Placental epithelial cell (primary cell): ENCODE results near the gene MYOM3. TPM values are rescaled to one million over a fixed set of nuclear protein-coding genes. Genes with fewer than 3 reads are reported as not detected.

Experiments
- total RNA-seq: library from RNA; depleted of rRNA; stranded (reverse); fragments of >200 nt; gene quantifications from 2 replicates; pipeline ENCODE4 v1.2.3, GENCODE V29; 2012

The MYOM3 gene
- total RNA-seq, result 0.79 and 1.4 TPM in 2 replicates

GRCh38 chr1:24111996-24112779, at the start of gene MYOM3:
TSS of gene MYOM3 (minus strand) at chr1:24112135. CDS start at chr1:24108636, 3,499 bp downstream.

DNA sequence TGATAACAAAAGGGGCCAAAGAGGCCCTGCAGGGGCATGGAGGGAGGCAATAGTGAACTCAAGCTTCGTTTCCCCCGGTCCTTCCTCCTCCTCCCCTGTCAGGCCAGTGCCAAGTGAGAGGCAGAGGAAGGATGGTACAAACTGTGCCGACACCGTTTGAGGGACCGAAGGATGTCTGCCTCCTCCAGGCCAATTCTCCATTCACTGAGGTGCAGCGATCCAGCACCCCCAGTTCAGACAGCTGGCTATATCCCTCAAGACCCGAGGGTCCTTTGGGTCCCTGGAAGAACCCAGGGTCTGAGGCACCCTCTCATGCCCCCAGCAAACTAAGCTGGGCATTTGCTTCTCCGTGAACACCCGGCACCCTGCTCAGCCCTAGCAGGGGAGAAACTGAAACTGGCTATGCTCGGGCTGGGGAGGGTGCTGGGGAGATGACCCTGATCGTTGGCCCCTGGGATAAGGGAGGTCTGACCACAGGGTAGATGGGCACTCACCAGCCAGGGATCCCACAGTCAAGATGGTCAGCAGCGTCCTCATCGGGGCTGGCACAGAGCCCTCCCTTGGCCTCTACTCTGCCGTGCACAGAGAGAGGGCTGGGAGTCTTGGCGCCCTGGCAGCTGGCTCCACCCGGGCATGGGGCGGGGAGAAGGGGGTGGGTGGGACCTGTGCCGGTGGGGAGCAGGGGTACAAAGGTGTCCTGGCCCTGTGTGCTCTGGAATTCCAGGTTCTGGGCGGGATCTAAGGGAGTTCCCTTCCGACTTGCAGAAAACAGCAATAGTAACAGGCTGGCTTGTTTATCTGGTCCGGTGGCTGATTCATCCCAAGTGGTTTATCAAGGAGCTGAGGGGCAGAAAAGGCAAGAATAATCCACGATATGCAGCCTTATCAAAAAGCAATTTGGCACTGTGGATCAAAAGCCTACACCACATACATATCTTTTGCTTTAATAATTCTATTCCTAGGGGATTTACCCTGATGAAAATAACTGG, 30.9 kb upstream of the MYOM3 start, which contains the start of gene IL22RA1:
Gene IL22RA1, minus strand, starts transcription at position 595 of the 989 bp plus-strand sequence. Its CDS starts 58 bp downstream, at position 537.

Other genes starting within 250 kb of the MYOM3 start
- gene FUCA1, start 243.8 kb downstream of the MYOM3 start, total RNA-seq, result 20.2 and 20.4 TPM in 2 replicates
- gene CNR2, start 198.8 kb downstream of the MYOM3 start, total RNA-seq, result not detected in 2 replicates
- 73.3 and 102 TPM in 2 replicates for gene PNRC2, start 152.3 kb downstream of the MYOM3 start, total RNA-seq
- gene SRSF10, start 131.8 kb downstream of the MYOM3 start, total RNA-seq, result 91.4 and 98.5 TPM in 2 replicates
- gene IL22RA1, start 31.0 kb upstream of the MYOM3 start, total RNA-seq, result 3.7 and 17.3 TPM in 2 replicates
- 7.1 and 7.5 TPM in 2 replicates for gene IFNLR1, start 75.2 kb upstream of the MYOM3 start, total RNA-seq
- gene GRHL3, start 207.2 kb upstream of the MYOM3 start, total RNA-seq, result not detected in 2 replicates